ENCODE measurements around the gene EFEMP1. TPM values are rescaled to one million over a fixed set of nuclear protein-coding genes. Genes with fewer than 3 reads are reported as not detected.

The EFEMP1 gene
- total RNA-seq, 1 experiment from 2014 or later = 0.34 TPM

DNA sequence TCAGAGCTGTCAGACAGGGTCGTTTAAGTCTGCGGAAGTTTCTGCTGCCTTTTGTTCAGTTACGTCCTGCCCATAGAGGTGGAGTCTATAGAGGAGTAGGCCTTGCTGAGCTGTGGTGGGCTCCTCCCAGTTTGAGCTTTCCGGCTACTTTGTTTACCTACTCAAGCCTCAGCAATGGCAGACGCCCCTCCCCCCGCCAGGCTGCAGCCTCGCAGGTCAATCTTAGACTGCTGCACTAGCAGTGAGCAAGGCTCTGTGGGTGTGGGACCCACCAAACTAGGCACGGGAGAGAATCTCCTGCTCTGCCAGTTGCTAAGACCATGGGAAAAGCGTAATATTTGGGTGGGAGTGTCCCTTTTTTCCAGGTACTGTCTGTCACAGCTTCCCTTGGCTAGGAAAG lies 86.5 kb downstream of the EFEMP1 start:
- Histone ChIP-seq H3K36me3 (ENCODE audit: control insufficient read depth in 1 of 2, insufficient read depth in 2 of 2, low read length in 2 of 2) (no peaks in the 10 kb centered on the region), H3K4me3 (replicated peaks in 1 of 2; ENCODE audit: low read depth in 1 of 2, low read length in 2 of 2) (no peak overlapping the region), H2AFZ (ENCODE audit: low read depth, low read length, poor library complexity, severe bottlenecking) (no peak overlapping the region), H3K4me1 (ENCODE audit: control insufficient read depth in 1 of 2, insufficient read depth in 2 of 2, low read length in 2 of 2) (peaks cover 0 to 5% of the 10 kb centered on the region in 2 experiments; a peak in 1 of 4 replicates), H3K9me2 (ENCODE audit: insufficient read depth) (no peaks in the 10 kb centered on the region), H3K79me2 (ENCODE audit: insufficient read depth, low read length) (no peaks in the 10 kb centered on the region), H3K27ac (ENCODE audit: low read depth, low read length) (no peak overlapping the region), H3K4me2 (ENCODE audit: low read length) (no peak overlapping the region), H3K27me3 (ENCODE audit: insufficient read depth, low read length) (no peaks in the 10 kb centered on the region), H3K9me3 (ENCODE audit: control insufficient read depth in 1 of 2, insufficient read depth in 1 of 2, low read depth in 1 of 2, low read length in 2 of 2) (no peaks in the 10 kb centered on the region), H4K20me1 (ENCODE audit: insufficient read depth) (no peaks in the 10 kb centered on the region), H3K9ac (ENCODE audit: low read length) (no peak overlapping the region)
- ATAC-seq (no peak), DNase-seq (ENCODE audit: low read depth, low spot score) (no peak)
- BruUV-seq (replicated peaks) = no TSS peak
- POLR2A ChIA-PET = no interaction called here
- CTCF ChIA-PET = no interaction called here
- TF ChIP-seq ZFX (IDR thresholded peaks at IDR 0.05) = no peak
- no peak for TF ChIP-seq EZH2 (IDR thresholded peaks at IDR 0.05)
- TF ChIP-seq ZNF274 (IDR thresholded peaks at IDR 0.05; ENCODE audit: low read depth, low read length) = no peak
- TF ChIP-seq, protein P1, sequence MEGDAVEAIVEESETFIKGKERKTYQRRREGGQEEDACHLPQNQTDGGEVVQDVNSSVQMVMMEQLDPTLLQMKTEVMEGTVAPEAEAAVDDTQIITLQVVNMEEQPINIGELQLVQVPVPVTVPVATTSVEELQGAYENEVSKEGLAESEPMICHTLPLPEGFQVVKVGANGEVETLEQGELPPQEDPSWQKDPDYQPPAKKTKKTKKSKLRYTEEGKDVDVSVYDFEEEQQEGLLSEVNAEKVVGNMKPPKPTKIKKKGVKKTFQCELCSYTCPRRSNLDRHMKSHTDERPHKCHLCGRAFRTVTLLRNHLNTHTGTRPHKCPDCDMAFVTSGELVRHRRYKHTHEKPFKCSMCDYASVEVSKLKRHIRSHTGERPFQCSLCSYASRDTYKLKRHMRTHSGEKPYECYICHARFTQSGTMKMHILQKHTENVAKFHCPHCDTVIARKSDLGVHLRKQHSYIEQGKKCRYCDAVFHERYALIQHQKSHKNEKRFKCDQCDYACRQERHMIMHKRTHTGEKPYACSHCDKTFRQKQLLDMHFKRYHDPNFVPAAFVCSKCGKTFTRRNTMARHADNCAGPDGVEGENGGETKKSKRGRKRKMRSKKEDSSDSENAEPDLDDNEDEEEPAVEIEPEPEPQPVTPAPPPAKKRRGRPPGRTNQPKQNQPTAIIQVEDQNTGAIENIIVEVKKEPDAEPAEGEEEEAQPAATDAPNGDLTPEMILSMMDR (IDR thresholded peaks at IDR 0.05 in 2 of 3, conservative IDR thresholded peaks at IDR 0.05 in 1 of 3; ENCODE audit: borderline replicate concordance in 1 of 3, insufficient read depth in 1 of 3, low read depth in 2 of 3, low read length in 2 of 3) = no peak
- no peak for TF ChIP-seq ELF1 (IDR thresholded peaks at IDR 0.05; ENCODE audit: borderline replicate concordance, low read depth)
- TF ChIP-seq CEBPB (IDR thresholded peaks at IDR 0.05; ENCODE audit: low read depth) = no peak
- no peak for TF ChIP-seq POLR2A (IDR thresholded peaks at IDR 0.05; ENCODE audit: borderline replicate concordance, extremely low read depth, insufficient read depth, insufficient read length)
- TF ChIP-seq EGR1 (IDR thresholded peaks at IDR 0.05; ENCODE audit: low read depth) = no peak
- TF ChIP-seq POLR2AphosphoS5 (IDR thresholded peaks at IDR 0.05; ENCODE audit: low read depth, low read length) = no peak
- TF ChIP-seq, protein P2, sequence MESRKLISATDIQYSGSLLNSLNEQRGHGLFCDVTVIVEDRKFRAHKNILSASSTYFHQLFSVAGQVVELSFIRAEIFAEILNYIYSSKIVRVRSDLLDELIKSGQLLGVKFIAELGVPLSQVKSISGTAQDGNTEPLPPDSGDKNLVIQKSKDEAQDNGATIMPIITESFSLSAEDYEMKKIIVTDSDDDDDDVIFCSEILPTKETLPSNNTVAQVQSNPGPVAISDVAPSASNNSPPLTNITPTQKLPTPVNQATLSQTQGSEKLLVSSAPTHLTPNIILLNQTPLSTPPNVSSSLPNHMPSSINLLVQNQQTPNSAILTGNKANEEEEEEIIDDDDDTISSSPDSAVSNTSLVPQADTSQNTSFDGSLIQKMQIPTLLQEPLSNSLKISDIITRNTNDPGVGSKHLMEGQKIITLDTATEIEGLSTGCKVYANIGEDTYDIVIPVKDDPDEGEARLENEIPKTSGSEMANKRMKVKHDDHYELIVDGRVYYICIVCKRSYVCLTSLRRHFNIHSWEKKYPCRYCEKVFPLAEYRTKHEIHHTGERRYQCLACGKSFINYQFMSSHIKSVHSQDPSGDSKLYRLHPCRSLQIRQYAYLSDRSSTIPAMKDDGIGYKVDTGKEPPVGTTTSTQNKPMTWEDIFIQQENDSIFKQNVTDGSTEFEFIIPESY (IDR thresholded peaks at IDR 0.05; ENCODE audit: extremely low read depth, insufficient replicate concordance, low read length) = no peak
- no peak for TF ChIP-seq JUND (IDR thresholded peaks at IDR 0.05)
- TF ChIP-seq SIN3A (IDR thresholded peaks at IDR 0.05; ENCODE audit: low read depth) = no peak
- TF ChIP-seq, protein P3, sequence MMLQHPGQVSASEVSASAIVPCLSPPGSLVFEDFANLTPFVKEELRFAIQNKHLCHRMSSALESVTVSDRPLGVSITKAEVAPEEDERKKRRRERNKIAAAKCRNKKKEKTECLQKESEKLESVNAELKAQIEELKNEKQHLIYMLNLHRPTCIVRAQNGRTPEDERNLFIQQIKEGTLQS (IDR thresholded peaks at IDR 0.05) = no peak
- TF ChIP-seq RAD21 (IDR thresholded peaks at IDR 0.05; ENCODE audit: low read depth) = no peak
- TF ChIP-seq FOSL1 (IDR thresholded peaks at IDR 0.05; ENCODE audit: low read depth) = no peak
- TF ChIP-seq YY1 (IDR thresholded peaks at IDR 0.05; ENCODE audit: extremely low read depth, insufficient replicate concordance, low read depth, low read length) = no peak
- TF ChIP-seq SRF (IDR thresholded peaks at IDR 0.05; ENCODE audit: low read depth) = no peak
- TF ChIP-seq, protein P4, sequence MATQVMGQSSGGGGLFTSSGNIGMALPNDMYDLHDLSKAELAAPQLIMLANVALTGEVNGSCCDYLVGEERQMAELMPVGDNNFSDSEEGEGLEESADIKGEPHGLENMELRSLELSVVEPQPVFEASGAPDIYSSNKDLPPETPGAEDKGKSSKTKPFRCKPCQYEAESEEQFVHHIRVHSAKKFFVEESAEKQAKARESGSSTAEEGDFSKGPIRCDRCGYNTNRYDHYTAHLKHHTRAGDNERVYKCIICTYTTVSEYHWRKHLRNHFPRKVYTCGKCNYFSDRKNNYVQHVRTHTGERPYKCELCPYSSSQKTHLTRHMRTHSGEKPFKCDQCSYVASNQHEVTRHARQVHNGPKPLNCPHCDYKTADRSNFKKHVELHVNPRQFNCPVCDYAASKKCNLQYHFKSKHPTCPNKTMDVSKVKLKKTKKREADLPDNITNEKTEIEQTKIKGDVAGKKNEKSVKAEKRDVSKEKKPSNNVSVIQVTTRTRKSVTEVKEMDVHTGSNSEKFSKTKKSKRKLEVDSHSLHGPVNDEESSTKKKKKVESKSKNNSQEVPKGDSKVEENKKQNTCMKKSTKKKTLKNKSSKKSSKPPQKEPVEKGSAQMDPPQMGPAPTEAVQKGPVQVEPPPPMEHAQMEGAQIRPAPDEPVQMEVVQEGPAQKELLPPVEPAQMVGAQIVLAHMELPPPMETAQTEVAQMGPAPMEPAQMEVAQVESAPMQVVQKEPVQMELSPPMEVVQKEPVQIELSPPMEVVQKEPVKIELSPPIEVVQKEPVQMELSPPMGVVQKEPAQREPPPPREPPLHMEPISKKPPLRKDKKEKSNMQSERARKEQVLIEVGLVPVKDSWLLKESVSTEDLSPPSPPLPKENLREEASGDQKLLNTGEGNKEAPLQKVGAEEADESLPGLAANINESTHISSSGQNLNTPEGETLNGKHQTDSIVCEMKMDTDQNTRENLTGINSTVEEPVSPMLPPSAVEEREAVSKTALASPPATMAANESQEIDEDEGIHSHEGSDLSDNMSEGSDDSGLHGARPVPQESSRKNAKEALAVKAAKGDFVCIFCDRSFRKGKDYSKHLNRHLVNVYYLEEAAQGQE (IDR thresholded peaks at IDR 0.05; ENCODE audit: low read depth) = no peak
- TF ChIP-seq EZH2phosphoT487 (IDR thresholded peaks at IDR 0.05; ENCODE audit: borderline replicate concordance) = no peak
- intact Hi-C loops (cut with micrococcal nuclease) = no loop called here
- RAD21 ChIA-PET (ENCODE audit: low non-redundant PET in 1 of 2, low total read pairs in 2 of 2, uncharacterized antibody in 2 of 2, unreplicated experiment in 2 of 2) = no interaction called here
